A549 (cell line): ENCODE results near the gene ACTR6.

Experiments
- CBX8 ChIP-seq: fragments of 200-600 bp; sonication (generic); IDR thresholded peaks from 2 replicates; pipeline ENCODE4 v1.6.1; 2016
- CTCF ChIP-seq: fragments of >200 bp; sonication (Bioruptor Twin); formaldehyde crosslinking; IDR thresholded peaks from 3 replicates; pipeline ENCODE4 v1.5.1; 2016
- EP300 ChIP-seq, 2 experiments: fragments of >200 bp; sonication (Bioruptor Twin); formaldehyde crosslinking; IDR thresholded peaks; 2 replicates in 1 of 2; 3 replicates in 1 of 2; pipeline ENCODE4 v1.6.1; 2016 to 2017
- MAZ ChIP-seq: fragments of 150-350 bp; IDR thresholded peaks from 2 replicates; pipeline ENCODE4 v1.6.1; 2014; ENCODE audit warnings: antibody characterized with exemption, low read depth, low read length, borderline replicate concordance
- NR3C1 ChIP-seq: fragments of >200 bp; sonication (Bioruptor Twin); formaldehyde crosslinking; IDR thresholded peaks from 3 replicates; pipeline ENCODE4 v1.6.1; 2017
- POLR2A ChIP-seq: IDR thresholded peaks from 2 replicates; pipeline ENCODE4 v1.6.1; 2012; ENCODE audit warnings: mild to moderate bottlenecking, low read length

- TF ChIP-seq EP300 (IDR thresholded peaks at IDR 0.05) (no peak), CTCF (peak; percentile 76), MAZ (no peak), CBX8 (no peak), POLR2A (no peak), NR3C1 (no peak)
Measured at GRCh38 chr12:100154474-100155247, 46.0 kb upstream of the ACTR6 start.
